ENCODE results near the gene MED29. TPM values are rescaled to one million over a fixed set of nuclear protein-coding genes. Genes with fewer than 3 reads are reported as not detected.

The MED29 gene
- total RNA-seq, 1 donor from 2014 or later, result 27.0 TPM

DNA sequence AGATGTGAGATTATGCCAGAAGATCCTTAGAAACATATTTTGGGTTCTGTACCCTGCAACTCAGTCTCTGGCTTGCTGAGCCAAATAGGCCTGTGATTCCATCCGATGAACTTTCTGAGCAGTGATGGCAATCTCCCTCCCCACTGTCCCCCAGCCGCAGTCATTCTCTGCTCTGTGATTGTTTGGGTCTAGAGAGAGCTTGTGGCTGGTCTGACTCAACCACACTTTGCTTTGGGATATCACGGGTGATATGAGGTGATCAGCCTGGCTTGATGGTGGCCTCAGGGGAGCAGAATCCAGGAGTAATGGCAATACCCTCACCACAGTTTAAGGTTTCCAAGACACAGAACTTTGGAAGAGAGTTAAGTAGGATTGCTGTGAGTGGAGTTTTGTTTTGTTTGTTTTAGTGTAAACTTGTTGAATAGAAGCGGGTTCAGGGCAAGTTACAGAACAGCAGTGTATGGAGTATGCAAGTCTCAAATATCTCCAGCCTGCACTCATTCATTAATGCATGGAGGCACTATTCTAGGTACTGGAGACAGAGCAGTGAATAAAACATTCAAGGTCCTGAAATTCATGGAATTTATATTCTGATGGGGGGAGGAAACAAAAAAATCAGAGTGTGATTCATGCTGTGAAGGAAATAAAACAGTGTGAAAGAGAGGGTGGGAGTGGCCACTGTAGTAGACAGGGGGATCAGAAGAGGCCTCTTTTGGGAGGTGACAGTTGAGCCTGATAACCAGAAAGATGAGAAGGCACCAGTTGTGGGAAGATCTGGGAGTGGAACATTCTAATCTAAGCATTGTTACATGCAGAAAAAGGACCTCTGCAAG, 43.6 kb upstream of the MED29 start:
- Mint-ChIP-seq H3K9me3 (ENCODE audit: unreplicated experiment) (no peaks in the 10 kb centered on the region), H3K36me3 (ENCODE audit: low read depth, unreplicated experiment) (peaks cover 22% of the 10 kb centered on the region), H3K4me3 (ENCODE audit: unreplicated experiment) (no peak overlapping the region), H3K27ac (ENCODE audit: unreplicated experiment) (peak overlapping the region; percentile 35), H3K4me1 (ENCODE audit: low read depth, unreplicated experiment) (peaks cover 29% of the 10 kb centered on the region), H3K27me3 (ENCODE audit: low read depth, unreplicated experiment) (no peaks in the 10 kb centered on the region)
- H3K27ac ChIP-seq (ENCODE audit: low read depth, low read length), result peak overlapping the region; percentile 20
- DNase-seq (ENCODE audit: low read depth) (peak; percentile 49), FAIRE-seq (no peak)
- H3K79me2 ChIP-seq (ENCODE audit: insufficient read depth, low read length), result peaks cover 94% of the 10 kb centered on the region
- peaks cover 24% of the 10 kb centered on the region for H3K4me1 ChIP-seq (ENCODE audit: insufficient read depth, low read length)
- no peak overlapping the region for H3K4me3 ChIP-seq (ENCODE audit: insufficient read depth, low read depth, low read length)
- TF ChIP-seq, protein P1, sequence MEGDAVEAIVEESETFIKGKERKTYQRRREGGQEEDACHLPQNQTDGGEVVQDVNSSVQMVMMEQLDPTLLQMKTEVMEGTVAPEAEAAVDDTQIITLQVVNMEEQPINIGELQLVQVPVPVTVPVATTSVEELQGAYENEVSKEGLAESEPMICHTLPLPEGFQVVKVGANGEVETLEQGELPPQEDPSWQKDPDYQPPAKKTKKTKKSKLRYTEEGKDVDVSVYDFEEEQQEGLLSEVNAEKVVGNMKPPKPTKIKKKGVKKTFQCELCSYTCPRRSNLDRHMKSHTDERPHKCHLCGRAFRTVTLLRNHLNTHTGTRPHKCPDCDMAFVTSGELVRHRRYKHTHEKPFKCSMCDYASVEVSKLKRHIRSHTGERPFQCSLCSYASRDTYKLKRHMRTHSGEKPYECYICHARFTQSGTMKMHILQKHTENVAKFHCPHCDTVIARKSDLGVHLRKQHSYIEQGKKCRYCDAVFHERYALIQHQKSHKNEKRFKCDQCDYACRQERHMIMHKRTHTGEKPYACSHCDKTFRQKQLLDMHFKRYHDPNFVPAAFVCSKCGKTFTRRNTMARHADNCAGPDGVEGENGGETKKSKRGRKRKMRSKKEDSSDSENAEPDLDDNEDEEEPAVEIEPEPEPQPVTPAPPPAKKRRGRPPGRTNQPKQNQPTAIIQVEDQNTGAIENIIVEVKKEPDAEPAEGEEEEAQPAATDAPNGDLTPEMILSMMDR (IDR thresholded peaks at IDR 0.05; ENCODE audit: insufficient read depth, low read depth, low read length), result no peak
- TF ChIP-seq EZH2 (IDR thresholded peaks at IDR 0.05; ENCODE audit: insufficient read depth, low read length), result no peak
- peak overlapping the region; percentile 12 for H3K9ac ChIP-seq (ENCODE audit: low read length)
- H3K4me2 ChIP-seq (ENCODE audit: low read length), result peak overlapping the region; percentile 60
- H3K36me3 ChIP-seq (ENCODE audit: insufficient read depth, low read length), result peaks cover 16% of the 10 kb centered on the region
- H2AFZ ChIP-seq (ENCODE audit: low read depth, low read length), result no peak overlapping the region
- H3K27me3 ChIP-seq (ENCODE audit: insufficient read depth, low read length), result no peaks in the 10 kb centered on the region
- peaks cover 93% of the 10 kb centered on the region for H4K20me1 ChIP-seq (ENCODE audit: insufficient read depth, low read length)
- no peaks in the 10 kb centered on the region for H3K9me3 ChIP-seq (ENCODE audit: insufficient read depth, low read depth, low read length)

DNA sequence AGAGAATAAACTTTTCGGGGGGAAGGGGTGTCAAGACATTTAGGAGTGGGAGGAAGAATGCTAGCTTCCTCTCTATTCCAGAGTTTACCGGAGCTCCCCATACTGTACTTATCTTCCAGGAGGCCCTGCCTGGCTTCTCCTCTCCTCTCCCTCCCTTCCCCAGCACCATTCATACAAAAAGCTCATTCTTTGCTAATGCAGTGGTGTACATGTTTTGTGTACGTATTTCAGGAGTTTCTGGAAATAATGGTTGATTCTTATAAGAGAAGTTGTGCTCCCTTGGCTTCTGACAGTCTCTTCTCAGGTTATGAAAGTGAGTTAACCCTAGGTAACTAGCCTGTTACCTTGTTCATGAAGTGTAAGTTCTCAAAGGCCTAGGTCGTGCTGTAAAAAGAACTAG, 41.9 kb upstream of the MED29 start:
- Histone ChIP-seq H3K4me3 (ENCODE audit: insufficient read depth, low read depth, low read length) (no peak overlapping the region), H4K20me1 (ENCODE audit: insufficient read depth, low read length) (peaks cover 84% of the 10 kb centered on the region), H2AFZ (ENCODE audit: low read depth, low read length) (no peak overlapping the region), H3K9ac (ENCODE audit: low read length) (no peak overlapping the region), H3K27ac (ENCODE audit: low read depth, low read length) (no peak overlapping the region), H3K4me2 (ENCODE audit: low read length) (no peak overlapping the region), H3K9me3 (ENCODE audit: insufficient read depth, low read depth, low read length) (no peaks in the 10 kb centered on the region), H3K27me3 (ENCODE audit: insufficient read depth, low read length) (no peaks in the 10 kb centered on the region), H3K4me1 (ENCODE audit: insufficient read depth, low read length) (peaks cover 19% of the 10 kb centered on the region), H3K36me3 (ENCODE audit: insufficient read depth, low read length) (peaks cover 23% of the 10 kb centered on the region), H3K79me2 (ENCODE audit: insufficient read depth, low read length) (peaks cover 85% of the 10 kb centered on the region)
- no peak overlapping the region for H3K27ac Mint-ChIP-seq (ENCODE audit: unreplicated experiment)
- H3K4me1 Mint-ChIP-seq (ENCODE audit: low read depth, unreplicated experiment), result peaks cover 19% of the 10 kb centered on the region
- H3K4me3 Mint-ChIP-seq (ENCODE audit: unreplicated experiment), result no peak overlapping the region
- no peaks in the 10 kb centered on the region for H3K27me3 Mint-ChIP-seq (ENCODE audit: low read depth, unreplicated experiment)
- no peaks in the 10 kb centered on the region for H3K9me3 Mint-ChIP-seq (ENCODE audit: unreplicated experiment)
- DNase-seq (ENCODE audit: low read depth), result no peak
- no peak for FAIRE-seq
- TF ChIP-seq, protein P1 (IDR thresholded peaks at IDR 0.05; ENCODE audit: insufficient read depth, low read depth, low read length), result no peak
- TF ChIP-seq EZH2 (IDR thresholded peaks at IDR 0.05; ENCODE audit: insufficient read depth, low read length), result no peak
- peaks cover 20% of the 10 kb centered on the region for H3K36me3 Mint-ChIP-seq (ENCODE audit: low read depth, unreplicated experiment)

DNA sequence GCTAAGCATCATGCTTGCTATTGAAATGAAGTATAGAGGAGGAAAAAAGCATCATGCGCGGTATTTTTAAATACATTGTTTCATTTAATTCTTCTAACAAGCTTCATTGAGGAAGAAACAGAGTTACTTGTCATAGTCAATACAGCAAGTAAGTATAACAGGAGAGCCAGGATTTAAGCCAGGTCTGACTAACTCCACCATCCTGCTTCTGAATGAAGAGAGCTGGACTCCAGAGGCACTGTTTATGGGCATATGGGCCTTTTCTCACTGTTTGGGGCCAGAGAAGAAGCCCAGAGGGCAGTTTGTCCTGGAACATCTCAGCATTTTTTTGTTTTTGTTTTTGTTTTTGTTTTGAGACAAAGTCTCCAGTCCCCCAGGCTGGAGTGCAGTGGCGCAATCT, 41.0 kb upstream of the MED29 start:
- DNase-seq (ENCODE audit: low read depth) (no peak), FAIRE-seq (no peak)
- no peak for TF ChIP-seq EZH2 (IDR thresholded peaks at IDR 0.05; ENCODE audit: insufficient read depth, low read length)
- TF ChIP-seq, protein P1 (IDR thresholded peaks at IDR 0.05; ENCODE audit: insufficient read depth, low read depth, low read length), result no peak
- Mint-ChIP-seq H3K4me1 (ENCODE audit: low read depth, unreplicated experiment) (peaks cover 15% of the 10 kb centered on the region), H3K36me3 (ENCODE audit: low read depth, unreplicated experiment) (peaks cover 17% of the 10 kb centered on the region), H3K4me3 (ENCODE audit: unreplicated experiment) (no peak overlapping the region), H3K27ac (ENCODE audit: unreplicated experiment) (no peak overlapping the region), H3K27me3 (ENCODE audit: low read depth, unreplicated experiment) (no peaks in the 10 kb centered on the region), H3K9me3 (ENCODE audit: unreplicated experiment) (no peaks in the 10 kb centered on the region)
- no peaks in the 10 kb centered on the region for H3K27me3 ChIP-seq (ENCODE audit: insufficient read depth, low read length)
- H3K79me2 ChIP-seq (ENCODE audit: insufficient read depth, low read length), result peaks cover 77% of the 10 kb centered on the region
- H3K36me3 ChIP-seq (ENCODE audit: insufficient read depth, low read length), result peaks cover 26% of the 10 kb centered on the region
- H3K9ac ChIP-seq (ENCODE audit: low read length), result no peak overlapping the region
- H3K4me3 ChIP-seq (ENCODE audit: insufficient read depth, low read depth, low read length), result no peak overlapping the region
- no peaks in the 10 kb centered on the region for H3K9me3 ChIP-seq (ENCODE audit: insufficient read depth, low read depth, low read length)
- no peak overlapping the region for H3K4me2 ChIP-seq (ENCODE audit: low read length)
- H3K4me1 ChIP-seq (ENCODE audit: insufficient read depth, low read length), result peaks cover 15% of the 10 kb centered on the region
- no peak overlapping the region for H2AFZ ChIP-seq (ENCODE audit: low read depth, low read length)
- peaks cover 76% of the 10 kb centered on the region for H4K20me1 ChIP-seq (ENCODE audit: insufficient read depth, low read length)
- no peak overlapping the region for H3K27ac ChIP-seq (ENCODE audit: low read depth, low read length)
